Keratinocyte (primary cell): Measurements from ENCODE around the gene HTRA1. TPM values are rescaled to one million over a fixed set of nuclear protein-coding genes. Genes with fewer than 3 reads are reported as not detected.

Experiments used
- DNase-seq: peaks from one replicate; pipeline ENCODE4 v3.0.0-alpha.2; 2011; ENCODE audit warnings: low read depth, missing footprints, low spot score
- FAIRE-seq: peaks from 2 replicates; lab custom pipeline; 2011; peaks lifted over from hg19 to GRCh38; lab: Jason Lieb, UNC
- H2AFZ ChIP-seq: 2 replicates; pipeline ENCODE4 v1.6.0; 2012; ENCODE audit warnings: low read length, control low read depth, inconsistent platforms; ENCODE audit not compliant: control insufficient read depth
- H3K27ac ChIP-seq: 2 replicates; pipeline ENCODE4 v1.5.1; 2011; ENCODE audit warnings: low read length; ENCODE audit not compliant: control insufficient read depth, insufficient read depth
- H3K27me3 ChIP-seq: 3 replicates; pipeline ENCODE4 v1.6.0; 2011; ENCODE audit warnings: low read length; ENCODE audit not compliant: control insufficient read depth, insufficient read depth; ENCODE audit errors: extremely low read depth
- H3K36me3 ChIP-seq, 2 experiments: 2 replicates in 1 of 2; 3 replicates in 1 of 2; pipeline ENCODE4 v1.5.1; 2011; ENCODE audit warnings: low read length in 2 of 2, mild to moderate bottlenecking in 1 of 2; ENCODE audit not compliant: control insufficient read depth in 2 of 2, insufficient read depth in 2 of 2; ENCODE audit errors: extremely low read depth in 1 of 2
- H3K4me1 ChIP-seq: 3 replicates; pipeline ENCODE4 v1.5.1; 2011; ENCODE audit warnings: low read length; ENCODE audit not compliant: control insufficient read depth, insufficient read depth; ENCODE audit errors: extremely low read depth
- H3K4me2 ChIP-seq: 3 replicates; pipeline ENCODE4 v1.6.0; 2011; ENCODE audit warnings: low read depth, low read length; ENCODE audit not compliant: control insufficient read depth, insufficient read depth; ENCODE audit errors: extremely low read depth
- H3K4me3 ChIP-seq, 3 experiments: fragments of 200-600 bp in 1 of 3; sonication (generic) in 1 of 3; 2 replicates in 2 of 3; 3 replicates in 1 of 3; pipeline ENCODE4 v1.5.1; 2011 to 2016; ENCODE audit warnings: low read length in 3 of 3, mild to moderate bottlenecking in 3 of 3, control low read depth in 2 of 3, inconsistent platforms in 1 of 3, low read depth in 1 of 3, mixed read lengths in 1 of 3, mixed run types in 1 of 3, moderate library complexity in 1 of 3; ENCODE audit not compliant: control insufficient read depth in 2 of 3, insufficient read depth in 2 of 3; ENCODE audit errors: extremely low read depth in 1 of 3
- H3K79me2 ChIP-seq: 2 replicates; pipeline ENCODE4 v1.6.0; 2012; ENCODE audit warnings: low read length; ENCODE audit not compliant: control insufficient read depth, insufficient read depth
- H3K9ac ChIP-seq: 3 replicates; pipeline ENCODE4 v1.6.0; 2011; ENCODE audit warnings: low read length; ENCODE audit not compliant: control insufficient read depth, insufficient read depth; ENCODE audit errors: extremely low read depth
- H3K9me1 ChIP-seq: 3 replicates; pipeline ENCODE4 v1.6.0; 2011; ENCODE audit warnings: low read length; ENCODE audit not compliant: control insufficient read depth, insufficient read depth; ENCODE audit errors: extremely low read depth
- H3K9me3 ChIP-seq: 2 replicates; pipeline ENCODE4 v1.5.1; 2012; ENCODE audit warnings: low read depth, low read length; ENCODE audit not compliant: control insufficient read depth
- H4K20me1 ChIP-seq: 3 replicates; pipeline ENCODE4 v1.6.0; 2011; ENCODE audit warnings: low read length; ENCODE audit not compliant: control insufficient read depth, insufficient read depth; ENCODE audit errors: extremely low read depth
- CTCF ChIP-seq, 3 experiments: IDR thresholded peaks in 1 of 3; conservative IDR thresholded peaks in 1 of 3; optimal IDR thresholded peaks in 1 of 3; 2 replicates in 2 of 3; 3 replicates in 1 of 3; pipeline versions ENCODE3 to v1.5.1; 2011; ENCODE audit warnings: low read length in 3 of 3, mild to moderate bottlenecking in 3 of 3, moderate library complexity in 2 of 3, control low read depth in 1 of 3, inconsistent platforms in 1 of 3; ENCODE audit not compliant: insufficient read depth in 2 of 3; ENCODE audit errors: extremely low read depth in 1 of 3
- EZH2 ChIP-seq: IDR thresholded peaks from one replicate; pipeline ENCODE4 v1.6.1; 2012; ENCODE audit warnings: inconsistent platforms, mild to moderate bottlenecking, low read length, moderate library complexity
- dilution Hi-C: fragments of 300-500 bp; cut with MboI; formaldehyde crosslinking; loops from one replicate; pipeline ENCODE4 v1.7.0; 2020; ENCODE audit warnings: low sequenced_read_pairs; ENCODE audit not compliant: extremely low pct_ligation_motif_present
- polyA plus RNA-seq, 5 experiments: library from polyadenylated mRNA; depleted of rRNA in 3 of 5; stranded (reverse) in 3 of 5; stranded (forward) in 1 of 5; unstranded in 1 of 5; fragments of >200 nt; gene quantifications; 1 replicate in 1 of 5; 2 replicates in 3 of 5; 3 replicates in 1 of 5; pipeline versions ENCODE4 v1.2.1 to v1.2.3, GENCODE V29; 2011 to 2012; ENCODE audit warnings: missing spikeins in 2 of 5, low read depth in 1 of 5, low replicate concordance in 1 of 5

Gene HTRA1
- polyA plus RNA-seq, 1 donor (not counting 4 experiments of a cell fraction or from before 2014, with no cell fraction given) = 412 TPM

GRCh38 chr10:122486406-122487080 lies 25.2 kb downstream of the HTRA1 start:
- no peaks in the 10 kb centered on the region for H3K27me3 ChIP-seq
- no peaks in the 10 kb centered on the region for H3K9me1 ChIP-seq
- no peaks in the 10 kb centered on the region for H3K79me2 ChIP-seq
- no peak overlapping the region for H3K4me2 ChIP-seq
- peaks cover 5 to 19% of the 10 kb centered on the region in 2 experiments for H3K36me3 ChIP-seq
- no peaks in the 10 kb centered on the region for H4K20me1 ChIP-seq
- H2AFZ ChIP-seq = no peak overlapping the region
- H3K9me3 ChIP-seq = no peaks in the 10 kb centered on the region
- DNase-seq (no peak), FAIRE-seq (no peak)
- TF ChIP-seq EZH2 (no peak), CTCF (optimal IDR thresholded peaks at IDR 0.05 in 1 of 3, IDR thresholded peaks at IDR 0.05 in 1 of 3, conservative IDR thresholded peaks at IDR 0.05 in 1 of 3; ENCODE audit: extremely low read depth in 1 of 3, insufficient read depth in 2 of 3, low read length in 3 of 3) (no peak)
- no peak overlapping the region for H3K27ac ChIP-seq
- H3K4me1 ChIP-seq = peaks cover 16% of the 10 kb centered on the region
- H3K4me3 ChIP-seq = no peak overlapping the region
- no peak overlapping the region for H3K9ac ChIP-seq
- dilution Hi-C loops = no loop called here

- Histone ChIP-seq H3K36me3 (peaks cover 5 to 13% of the 10 kb centered on the region in 2 experiments), H3K27ac (no peak overlapping the region), H3K79me2 (no peaks in the 10 kb centered on the region), H2AFZ (no peak overlapping the region), H3K27me3 (no peaks in the 10 kb centered on the region), H4K20me1 (no peaks in the 10 kb centered on the region), H3K9me1 (no peaks in the 10 kb centered on the region), H3K4me3 (no peak overlapping the region), H3K9ac (no peak overlapping the region), H3K4me2 (no peak overlapping the region), H3K4me1 (peaks cover 22% of the 10 kb centered on the region), H3K9me3 (no peaks in the 10 kb centered on the region)
- dilution Hi-C loops = no loop called here
- FAIRE-seq = no peak
- no peak for DNase-seq
- TF ChIP-seq CTCF (optimal IDR thresholded peaks at IDR 0.05 in 1 of 3, IDR thresholded peaks at IDR 0.05 in 1 of 3, conservative IDR thresholded peaks at IDR 0.05 in 1 of 3; ENCODE audit: extremely low read depth in 1 of 3, insufficient read depth in 2 of 3, low read length in 3 of 3) (no peak), EZH2 (no peak)
These were observed 25.9 kb downstream of the HTRA1 start for GRCh38 chr10:122487174-122487765.
